Measurements from ENCODE around the gene FAM168A. TPM values are rescaled to one million over a fixed set of nuclear protein-coding genes. Genes with fewer than 3 reads are reported as not detected.
A peak's percentile ranks its signal among the peaks of the same experiment; 100 is the strongest.

FAM168A gene
- total and polyA plus RNA-seq, 10 of the 15 experiments (the other 5 are each of a cell fraction or from before 2014, with no cell fraction given): 1.7 to 20.0 (median 10.0) TPM

- intact Hi-C loops (cut with micrococcal nuclease; ENCODE audit: unreplicated experiment) (loop anchor here (5.0 kb wide), 1 partner anchor 247 kb away; no protein-coding TSS in a partner anchor), in situ Hi-C loops (cut with MboI) (no loop called here)
- Histone ChIP-seq H3K27ac (ENCODE audit: control insufficient read depth, insufficient read depth) (no peak overlapping the region; the same call in 1 of the 2 replicates), H3K4me2 (ENCODE audit: control insufficient read depth, insufficient read depth) (no peak overlapping the region), H3K36me3 (ENCODE audit: control insufficient read depth in 2 of 2, insufficient read depth in 2 of 2, low read length in 1 of 2) (peaks cover 0 to 4% of the 10 kb centered on the region in 2 experiments; a peak in 2 of 4 replicates), H3K4me1 (ENCODE audit: control insufficient read depth, insufficient read depth, low read length) (peaks cover 9% of the 10 kb centered on the region; the same call in 1 of the 2 replicates), H2AFZ (ENCODE audit: control insufficient read depth, low read depth, low read length) (no peak overlapping the region), H3K27me3 (replicated peaks in 1 of 2; ENCODE audit: control insufficient read depth in 2 of 2, insufficient read depth in 2 of 2, low read length in 1 of 2) (no peaks in the 10 kb centered on the region), H3K9ac (ENCODE audit: control insufficient read depth, insufficient read depth, low read length) (no peak overlapping the region), H3K4me3 (no peak overlapping the region), H3K9me3 (replicated peaks; ENCODE audit: control insufficient read depth, insufficient read depth, low read length) (no peaks in the 10 kb centered on the region), H4K20me1 (ENCODE audit: control insufficient read depth, insufficient read depth) (no peaks in the 10 kb centered on the region), H3K79me2 (ENCODE audit: control insufficient read depth, insufficient read depth, low read length) (no peaks in the 10 kb centered on the region)
- BruUV-seq (replicated peaks): no TSS peak
- peak; percentile 38 for DNase-seq (ENCODE audit: low read depth, low spot score)
- FAIRE-seq: peak; percentile 61
- no peak for TF ChIP-seq NFYA (IDR thresholded peaks at IDR 0.05; ENCODE audit: borderline replicate concordance, low read depth, low read length)
- TF ChIP-seq RUNX3 (IDR thresholded peaks at IDR 0.05; ENCODE audit: low read length): peak; percentile 59
- 0 out of 2 replicates have a peak, but pooled peaks have one; percentile 6 for TF ChIP-seq SPI1 (IDR thresholded peaks at IDR 0.05; ENCODE audit: borderline replicate concordance, insufficient read depth, low read depth, low read length)
- peak; percentile 58; the same call in 1 of the 2 replicates for TF ChIP-seq MTA2 (IDR thresholded peaks at IDR 0.05; ENCODE audit: low read depth)
- TF ChIP-seq MEF2B (IDR thresholded peaks at IDR 0.05; ENCODE audit: partially characterized antibody, poor library complexity, severe bottlenecking): peak; percentile 42
- ChIA-PET POLR2A (no interaction called here), RAD21 (ENCODE audit: unreplicated experiment) (interaction anchor here (0.7 to 2.0 kb wide), 6 partner anchors 15 to 211 kb away, joined by 3 to 9 read pairs (median 4); no protein-coding TSS in a partner anchor), SMC1A (ENCODE audit: uncharacterized antibody, unreplicated experiment) (interaction anchor here (0.6 to 2.6 kb wide), 23 partner anchors 8 to 526 kb away, joined by 3 to 17 read pairs (median 5); no protein-coding TSS in a partner anchor), CTCF (interaction anchor here (0.7 to 3.8 kb wide), 16 partner anchors 8 to 246 kb away, joined by 3 to 22 read pairs (median 4); no protein-coding TSS in a partner anchor)
- 35% methylated on average over 1 of the region's 1 CpG for WGBS (ENCODE audit: insufficient coverage, insufficient replicate concordance, low lambda C conversion rate, missing lambda C conversion rate)
- peak; percentile 69 for ATAC-seq
Measured at GRCh38 chr11:73414977-73415651, 182.8 kb downstream of the FAM168A start.
